Bronchial epithelial cell (primary cell): ENCODE measurements around the gene KRTAP4-16. TPM values are rescaled to one million over a fixed set of nuclear protein-coding genes. Genes with fewer than 3 reads are reported as not detected.
"Not testable (repeated sequence)": the region's sequence is repeated elsewhere in the genome, so short reads cannot be mapped to it uniquely, and the experiment has no call there.

ENCODE experiments used
- DNase-seq: peaks from one replicate; pipeline ENCODE4 v3.0.0-alpha.2; 2010; ENCODE audit warnings: low read depth
- FAIRE-seq: peaks from 2 replicates; lab custom pipeline; 2011; peaks lifted over from hg19 to GRCh38; lab: Jason Lieb, UNC
- H3K27me3 ChIP-seq: 2 replicates; pipeline ENCODE4 v1.5.1; 2011; ENCODE audit warnings: low read length; ENCODE audit not compliant: control insufficient read depth, insufficient read depth
- H3K36me3 ChIP-seq: 2 replicates; pipeline ENCODE4 v1.5.1; 2011; ENCODE audit warnings: low read length; ENCODE audit not compliant: control insufficient read depth, insufficient read depth
- H3K4me3 ChIP-seq: 2 replicates; pipeline ENCODE4 v1.5.1; 2011; ENCODE audit warnings: mild to moderate bottlenecking, low read depth, low read length, control low read depth
- CTCF ChIP-seq: IDR thresholded peaks from 2 replicates; pipeline ENCODE4 v1.5.1; 2011; ENCODE audit warnings: mild to moderate bottlenecking, moderate library complexity, low read length, control low read depth, inconsistent platforms; ENCODE audit not compliant: insufficient read depth, severe bottlenecking
- total RNA-seq: library from RNA; depleted of rRNA; stranded (reverse); fragments of >200 nt; gene quantifications from 2 replicates; pipeline ENCODE4 v1.2.1, GENCODE V29; 2014

KRTAP4-16 gene
- total RNA-seq, 1 donor from 2014 or later: not detected

- Histone ChIP-seq H3K4me3 (no peak within 1 kb of the TSS), H3K27me3 (no peaks in the 10 kb centered on the region), H3K36me3 (no peaks in the 10 kb centered on the region)
- FAIRE-seq: peak; percentile 91
- TF ChIP-seq CTCF: no peak
- DNase-seq: peak; percentile 92
These were observed 41.9 kb downstream of the KRTAP4-16 start, which contains the start of gene KRTAP2-3 for GRCh38 chr17:41060052-41060604. KRTAP2-3 (minus strand) TSS chr17:41060114; CDS start chr17:41060050, 64 bp downstream.

- not testable (repeated sequence) for H3K27me3 ChIP-seq, FAIRE-seq
- DNase-seq: peak; percentile 61
These were observed 42.5 kb downstream of the KRTAP4-16 start for GRCh38 chr17:41059276-41060051.

GRCh38 chr17:41058741-41059140 lies 43.3 kb downstream of the KRTAP4-16 start:
- DNase-seq: no peak
- no peak overlapping the region for H3K4me3 ChIP-seq
- no peaks in the 10 kb centered on the region for H3K27me3 ChIP-seq
- FAIRE-seq: no peak
- TF ChIP-seq CTCF: no peak
- H3K36me3 ChIP-seq: no peaks in the 10 kb centered on the region

More at GRCh38 chr17:41059276-41060051, 42.5 kb downstream of the KRTAP4-16 start:
- not testable (repeated sequence) for H3K4me3 ChIP-seq, H3K36me3 ChIP-seq

- no peak overlapping the region for H3K4me3 ChIP-seq
- no peaks in the 10 kb centered on the region for H3K36me3 ChIP-seq
- DNase-seq (no peak), FAIRE-seq (no peak)
- no peaks in the 10 kb centered on the region for H3K27me3 ChIP-seq
- no peak for TF ChIP-seq CTCF
These were observed 44.5 kb downstream of the KRTAP4-16 start for GRCh38 chr17:41057547-41057946.

GRCh38 chr17:41055130-41055529 lies 46.9 kb downstream of the KRTAP4-16 start, which contains the start of gene KRTAP2-2:
KRTAP2-2 (minus strand) TSS chr17:41055230; CDS start chr17:41055211, 19 bp downstream.
- not testable (repeated sequence) for FAIRE-seq, DNase-seq, H3K27me3 ChIP-seq, H3K4me3 ChIP-seq, H3K36me3 ChIP-seq

- not testable (repeated sequence) for H3K36me3 ChIP-seq, DNase-seq, H3K27me3 ChIP-seq, H3K4me3 ChIP-seq
- FAIRE-seq: peak; percentile 23
These were observed 47.5 kb downstream of the KRTAP4-16 start for GRCh38 chr17:41054556-41054955.

GRCh38 chr17:41054025-41054424 lies 48.0 kb downstream of the KRTAP4-16 start:
- TF ChIP-seq CTCF: no peak
- H3K4me3 ChIP-seq: no peak overlapping the region
- DNase-seq (no peak), FAIRE-seq (no peak)
- no peaks in the 10 kb centered on the region for H3K36me3 ChIP-seq
- H3K27me3 ChIP-seq: no peaks in the 10 kb centered on the region
